HepG2 (cell line): ENCODE measurements around the gene ADSS1. TPM values are rescaled to one million over a fixed set of nuclear protein-coding genes. Genes with fewer than 3 reads are reported as not detected.

Experiments
- CBFB ChIP-seq: sonication (generic); formaldehyde crosslinking; IDR thresholded peaks from 2 replicates; pipeline ENCODE4 v1.4.0; 2020; ENCODE audit warnings: missing genetic modification reagents
- FOXK1 ChIP-seq: sonication (generic); formaldehyde crosslinking; IDR thresholded peaks from 2 replicates; pipeline ENCODE4 v1.4.0; 2020; ENCODE audit warnings: low read depth, missing genetic modification reagents, borderline replicate concordance
- JARID2 ChIP-seq: sonication (generic); formaldehyde crosslinking; IDR thresholded peaks from 2 replicates; pipeline ENCODE4 v1.8.1; 2023; ENCODE audit warnings: missing genetic modification reagents, inconsistent platforms; ENCODE audit not compliant: insufficient replicate concordance
- KIAA2018 ChIP-seq: sonication (generic); formaldehyde crosslinking; IDR thresholded peaks from 2 replicates; pipeline ENCODE4 v1.5.0; 2020; ENCODE audit warnings: mild to moderate bottlenecking, missing genetic modification reagents, borderline replicate concordance
- MAFF ChIP-seq: IDR thresholded peaks from 2 replicates; pipeline ENCODE4 v1.6.1; 2011; ENCODE audit warnings: low read depth, low read length, improper control_type of control experiment
- ZBTB21 ChIP-seq: sonication (generic); formaldehyde crosslinking; IDR thresholded peaks from 2 replicates; pipeline ENCODE4 v1.4.0; 2020; ENCODE audit warnings: missing genetic modification reagents
- ZNF337 ChIP-seq: sonication (generic); formaldehyde crosslinking; IDR thresholded peaks from 2 replicates; pipeline ENCODE4 v1.5.1; 2020; ENCODE audit warnings: missing genetic modification reagents, low read depth, mild to moderate bottlenecking, borderline replicate concordance
- ZNF878 ChIP-seq: sonication (generic); formaldehyde crosslinking; IDR thresholded peaks from 2 replicates; pipeline ENCODE4 v1.8.1; 2023; ENCODE audit warnings: mild to moderate bottlenecking, missing genetic modification reagents, moderate library complexity
- polyA plus RNA-seq, 8 experiments: library from polyadenylated mRNA; depleted of rRNA in 3 of 8; stranded (reverse) in 7 of 8; unstranded in 1 of 8; fragments of >200 nt; fragmentation: Illumina TruSeq in 4 of 8; extraction: Trizol in 4 of 8; gene quantifications; 2 replicates each; pipeline versions ENCODE4 v1.2.1 to v1.2.3, GENCODE V29; 2011 to 2016; ENCODE audit warnings: low read depth in 4 of 8, missing spikeins in 1 of 8, mixed read lengths in 1 of 8; ENCODE audit not compliant: insufficient read depth in 1 of 8
- total RNA-seq, 5 experiments: library from RNA; depleted of rRNA; stranded (reverse); fragments of >200 nt; fragmentation: Illumina TruSeq; extraction: Trizol; gene quantifications; 2 replicates each; pipeline ENCODE4 v1.2.3, GENCODE V29; 2016; ENCODE audit warnings: low read depth in 1 of 5
- TF ChIP-seq, protein P1 (sequence below): sonication (generic); formaldehyde crosslinking; IDR thresholded peaks from 2 replicates; pipeline ENCODE4 v1.4.0; 2020; ENCODE audit warnings: missing genetic modification reagents, borderline replicate concordance

ADSS1 gene
- total and polyA plus RNA-seq, 2 of the 13 experiments (the other 11 are each of a cell fraction or from before 2014, with no cell fraction given): 1.0 to 36.7 TPM

GRCh38 chr14:104724981-104725771 is 1.1 kb downstream of the ADSS1 start (continued):
- TF ChIP-seq, protein P1, sequence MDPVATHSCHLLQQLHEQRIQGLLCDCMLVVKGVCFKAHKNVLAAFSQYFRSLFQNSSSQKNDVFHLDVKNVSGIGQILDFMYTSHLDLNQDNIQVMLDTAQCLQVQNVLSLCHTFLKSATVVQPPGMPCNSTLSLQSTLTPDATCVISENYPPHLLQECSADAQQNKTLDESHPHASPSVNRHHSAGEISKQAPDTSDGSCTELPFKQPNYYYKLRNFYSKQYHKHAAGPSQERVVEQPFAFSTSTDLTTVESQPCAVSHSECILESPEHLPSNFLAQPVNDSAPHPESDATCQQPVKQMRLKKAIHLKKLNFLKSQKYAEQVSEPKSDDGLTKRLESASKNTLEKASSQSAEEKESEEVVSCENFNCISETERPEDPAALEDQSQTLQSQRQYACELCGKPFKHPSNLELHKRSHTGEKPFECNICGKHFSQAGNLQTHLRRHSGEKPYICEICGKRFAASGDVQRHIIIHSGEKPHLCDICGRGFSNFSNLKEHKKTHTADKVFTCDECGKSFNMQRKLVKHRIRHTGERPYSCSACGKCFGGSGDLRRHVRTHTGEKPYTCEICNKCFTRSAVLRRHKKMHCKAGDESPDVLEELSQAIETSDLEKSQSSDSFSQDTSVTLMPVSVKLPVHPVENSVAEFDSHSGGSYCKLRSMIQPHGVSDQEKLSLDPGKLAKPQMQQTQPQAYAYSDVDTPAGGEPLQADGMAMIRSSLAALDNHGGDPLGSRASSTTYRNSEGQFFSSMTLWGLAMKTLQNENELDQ (CRISPR knock-in tag): no peak
- TF ChIP-seq ZNF337 (CRISPR knock-in tag): no peak
- no peak for TF ChIP-seq JARID2 (CRISPR knock-in tag)
- no peak for TF ChIP-seq ZNF878 (CRISPR knock-in tag)
- no peak for TF ChIP-seq CBFB (CRISPR knock-in tag)
- TF ChIP-seq MAFF: no peak
- no peak for TF ChIP-seq ZBTB21 (CRISPR knock-in tag)
- no peak; the same call in 1 of the 2 replicates for TF ChIP-seq KIAA2018 (CRISPR knock-in tag)
- no peak for TF ChIP-seq FOXK1 (CRISPR knock-in tag)
